Omental fat pad (tissue), 4 donors: Measurements from ENCODE around the gene DOCK2. TPM values are rescaled to one million over a fixed set of nuclear protein-coding genes. Genes with fewer than 3 reads are reported as not detected.

ENCODE experiments used
- ATAC-seq: fragments of 150-250 bp; one replicate; pipeline ENCODE4 v1.9.1; 2016; ENCODE audit warnings: mild to moderate bottlenecking, moderate library complexity; ENCODE audit not compliant: low FRiP score
- DNase-seq: peaks from one replicate; pipeline ENCODE4 v3.0.0-alpha.2; 2019; ENCODE audit warnings: low spot score
- CTCF ChIP-seq, 3 donors: fragments of 450-650 bp; IDR thresholded peaks; one replicate each; pipeline ENCODE4 v1.5.1; 2016 to 2017; ENCODE audit warnings: antibody characterized with exemption in 3 of 3, mild to moderate bottlenecking in 3 of 3, moderate library complexity in 2 of 3
- total RNA-seq, 4 donors: library from RNA; depleted of rRNA; stranded (reverse); fragments of >200 nt; gene quantifications; one replicate each; pipeline ENCODE4 v1.1.0, GENCODE V29; 2016

The DOCK2 gene
- total RNA-seq, 4 donors from 2014 or later = 28.4 to 55.6 (median 41.3) TPM

- ATAC-seq = no peak
- TF ChIP-seq CTCF (IDR thresholded peaks at IDR 0.05) = no peak
- no peak for DNase-seq
Measured at GRCh38 chr5:170011751-170012150, 374.7 kb downstream of the DOCK2 start.

- ATAC-seq (no peak), DNase-seq (no peak)
- TF ChIP-seq CTCF (IDR thresholded peaks at IDR 0.05) = no peak
Measured at GRCh38 chr5:170012622-170013021, 375.5 kb downstream of the DOCK2 start.

- DNase-seq (no peak), ATAC-seq (no peak)
- TF ChIP-seq CTCF (IDR thresholded peaks at IDR 0.05) = no peak
Measured at GRCh38 chr5:170020423-170020822, 383.3 kb downstream of the DOCK2 start.

GRCh38 chr5:170021506-170021905 is 384.4 kb downstream of the DOCK2 start:
- TF ChIP-seq CTCF (IDR thresholded peaks at IDR 0.05) = no peak
- no peak for DNase-seq
- no peak for ATAC-seq

- ATAC-seq = no peak
- TF ChIP-seq CTCF (IDR thresholded peaks at IDR 0.05) = no peak
- no peak for DNase-seq
Measured at GRCh38 chr5:170025853-170026252, 388.8 kb downstream of the DOCK2 start.

- ATAC-seq (peak; percentile 31), DNase-seq (no peak)
- TF ChIP-seq CTCF (IDR thresholded peaks at IDR 0.05) = no peak
Measured at GRCh38 chr5:170028124-170028523, 391.0 kb downstream of the DOCK2 start.

- TF ChIP-seq CTCF (IDR thresholded peaks at IDR 0.05) = no peak
- DNase-seq (no peak), ATAC-seq (no peak)
Measured at GRCh38 chr5:170034231-170034630, 397.2 kb downstream of the DOCK2 start.
